Activated CD8-positive, alpha-beta memory T cell treated with anti-CD3 and anti-CD28 coated beads for 48 hours (primary cell): Measurements from ENCODE around the gene ZNF687.
"Not testable (repeated sequence)": the region's sequence is repeated elsewhere in the genome, so short reads cannot be mapped to it uniquely, and the experiment has no call there.

Source experiments
- DNase-seq, 3 experiments: peaks; one replicate each; pipeline ENCODE4 v3.0.0-alpha.2; 2020; ENCODE audit warnings: low read depth in 2 of 3, low spot score in 2 of 3

Gene ZNF687

GRCh38 chr1:151281969-151282882 is at the start of gene ZNF687:
ZNF687 (plus strand) TSS chr1:151282299; CDS start chr1:151286292, 3,993 bp downstream.
- DNase-seq, result peak; percentile 91 to 96 (median 95)

- no peak for DNase-seq
Measured at GRCh38 chr1:151235235-151235634, 46.9 kb upstream of the ZNF687 start.

GRCh38 chr1:151237678-151238466 is 44.2 kb upstream of the ZNF687 start:
- no peak for DNase-seq

GRCh38 chr1:151238467-151238739 is 43.7 kb upstream of the ZNF687 start:
- DNase-seq, result no peak

- DNase-seq, result no peak
Measured at GRCh38 chr1:151242442-151242841, 39.7 kb upstream of the ZNF687 start.

- no peak for DNase-seq
Measured at GRCh38 chr1:151243683-151244216, 38.3 kb upstream of the ZNF687 start.

- no peak for DNase-seq
Measured at GRCh38 chr1:151246786-151247185, 35.3 kb upstream of the ZNF687 start.

- peak in 1 of 3 experiments; percentile 11 for DNase-seq
Measured at GRCh38 chr1:151251656-151252470, 30.2 kb upstream of the ZNF687 start.

GRCh38 chr1:151254217-151255213 is 27.6 kb upstream of the ZNF687 start, which contains the start of gene PSMD4:
PSMD4 (plus strand) TSS chr1:151254734; CDS start chr1:151254783, 49 bp downstream.
- DNase-seq, result peak; percentile 80 to 85 (median 82)

- no peak for DNase-seq
Measured at GRCh38 chr1:151255381-151255780, 26.7 kb upstream of the ZNF687 start.

- DNase-seq, result no peak
Measured at GRCh38 chr1:151259351-151259750, 22.7 kb upstream of the ZNF687 start.

- no peak for DNase-seq
Measured at GRCh38 chr1:151265446-151266236, 16.5 kb upstream of the ZNF687 start.

- DNase-seq, result no peak
Measured at GRCh38 chr1:151266315-151266714, 15.8 kb upstream of the ZNF687 start.

- no peak for DNase-seq
Measured at GRCh38 chr1:151266821-151267220, 15.3 kb upstream of the ZNF687 start.

- no peak for DNase-seq
Measured at GRCh38 chr1:151267760-151268159, 14.3 kb upstream of the ZNF687 start.

GRCh38 chr1:151273924-151274466 is 8.1 kb upstream of the ZNF687 start:
- DNase-seq, result no peak

GRCh38 chr1:151275341-151275740 is 6.8 kb upstream of the ZNF687 start:
- DNase-seq, result not testable (repeated sequence)

- DNase-seq, result no peak
Measured at GRCh38 chr1:151277249-151277648, 4.8 kb upstream of the ZNF687 start.
